GM21723 (cell line): ENCODE data around the gene ETV6.
"Not testable (repeated sequence)": the region's sequence is repeated elsewhere in the genome, so short reads cannot be mapped to it uniquely, and the experiment has no call there.

Experiments used
- ATAC-seq: cut with Tn5 transposase; IDR thresholded peaks from one replicate; pipeline ENCODE4 v1.9.1; 2021; ENCODE audit warnings: mild to moderate bottlenecking, moderate library complexity; ENCODE audit not compliant: unreplicated experiment

Gene ETV6

GRCh38 chr12:11666131-11667050 is 16.9 kb downstream of the ETV6 start:
- ATAC-seq, result no peak

GRCh38 chr12:11667171-11667570 is 17.7 kb downstream of the ETV6 start:
- ATAC-seq, result no peak

- ATAC-seq, result no peak
These were observed 19.1 kb downstream of the ETV6 start for GRCh38 chr12:11668611-11669010.

GRCh38 chr12:11669348-11669747 is 19.9 kb downstream of the ETV6 start:
- ATAC-seq, result no peak

- ATAC-seq, result no peak
These were observed 23.1 kb downstream of the ETV6 start for GRCh38 chr12:11672256-11673191.

- no peak for ATAC-seq
These were observed 24.4 kb downstream of the ETV6 start for GRCh38 chr12:11673666-11674461.

GRCh38 chr12:11674894-11675390 is 25.5 kb downstream of the ETV6 start:
- ATAC-seq, result no peak

GRCh38 chr12:11676052-11676451 is 26.6 kb downstream of the ETV6 start:
- no peak for ATAC-seq

GRCh38 chr12:11677093-11677492 is 27.6 kb downstream of the ETV6 start:
- ATAC-seq, result no peak

- ATAC-seq, result no peak
These were observed 28.3 kb downstream of the ETV6 start for GRCh38 chr12:11677752-11678151.

GRCh38 chr12:11678781-11679180 is 29.3 kb downstream of the ETV6 start:
- ATAC-seq, result no peak

- ATAC-seq, result no peak
These were observed 31.7 kb downstream of the ETV6 start for GRCh38 chr12:11681207-11681606.

- not testable (repeated sequence) for ATAC-seq
These were observed 32.2 kb downstream of the ETV6 start for GRCh38 chr12:11681695-11682094.

GRCh38 chr12:11684393-11684792 is 34.9 kb downstream of the ETV6 start:
- no peak for ATAC-seq

GRCh38 chr12:11684811-11685210 is 35.3 kb downstream of the ETV6 start:
- no peak for ATAC-seq

- ATAC-seq, result no peak
These were observed 35.8 kb downstream of the ETV6 start for GRCh38 chr12:11685316-11685715.

GRCh38 chr12:11685716-11686115 is 36.2 kb downstream of the ETV6 start:
- ATAC-seq, result no peak

- ATAC-seq, result no peak
These were observed 36.6 kb downstream of the ETV6 start for GRCh38 chr12:11686120-11686519.

- ATAC-seq, result no peak
These were observed 38.1 kb downstream of the ETV6 start for GRCh38 chr12:11687528-11687927.

- ATAC-seq, result no peak
These were observed 38.9 kb downstream of the ETV6 start for GRCh38 chr12:11688379-11688778.

- ATAC-seq, result no peak
These were observed 39.4 kb downstream of the ETV6 start for GRCh38 chr12:11688831-11689230.
